Thyroid gland (tissue), 4 donors: Measurements from ENCODE around the gene RAMP3. TPM values are rescaled to one million over a fixed set of nuclear protein-coding genes. Genes with fewer than 3 reads are reported as not detected.

Source experiments
- DNase-seq, 2 donors: peaks; one replicate each; pipeline ENCODE4 v3.0.0-alpha.2; 2019
- H3K27ac ChIP-seq, 3 donors: fragments of 200-600 bp; sonication (generic); 1 replicate in 2 of 3; 2 replicates in 1 of 3; pipeline ENCODE4 v1.5.1; 2016 to 2019; ENCODE audit warnings: mild to moderate bottlenecking in 1 of 3, moderate library complexity in 1 of 3
- H3K27me3 ChIP-seq: fragments of 200-600 bp; sonication (generic); one replicate; pipeline ENCODE4 v1.5.1; 2019
- H3K36me3 ChIP-seq, 2 donors: fragments of 200-600 bp; sonication (generic); one replicate each; pipeline ENCODE4 v1.5.1; 2016 to 2019
- H3K4me1 ChIP-seq, 2 donors: fragments of 200-600 bp; sonication (generic); one replicate each; pipeline ENCODE4 v1.5.1; 2017 to 2019
- H3K4me3 ChIP-seq, 3 donors: fragments of 200-600 bp; sonication (generic); replicated peaks in 1 of 3; 1 replicate in 2 of 3; 2 replicates in 1 of 3; pipeline ENCODE4 v1.5.1; 2016; ENCODE audit warnings: mild to moderate bottlenecking in 1 of 3
- H3K9me3 ChIP-seq: fragments of 200-600 bp; sonication (generic); one replicate; pipeline ENCODE4 v1.5.1; 2017
- POLR2A ChIP-seq, 2 donors: fragments of 450-650 bp; IDR thresholded peaks; one replicate each; pipeline ENCODE4 v1.6.1; 2017; ENCODE audit warnings: antibody characterized with exemption in 2 of 2, mild to moderate bottlenecking in 2 of 2, moderate library complexity in 1 of 2
- WGBS, 2 donors: methylation state at CpG; one replicate each; pipeline ENCODE4 v1.1.5; 2017; 5-methylcytosine and 5-hydroxymethylcytosine counted together
- intact Hi-C: fragments of 100-400 bp; cut with DNase I; formaldehyde crosslinking; loops from one replicate; pipeline ENCODE4 v1.15.1; 2023
- total RNA-seq, 4 donors: library from RNA; depleted of rRNA; stranded (reverse); fragments of >200 nt; gene quantifications; one replicate each; pipeline ENCODE4 v1.2.3, GENCODE V29; 2016
- TF ChIP-seq, protein P1 (sequence below), 6 experiments: fragments of 200-600 bp in 3 of 6; fragments of 450-650 bp in 3 of 6; sonication (generic) in 3 of 6; IDR thresholded peaks; one replicate each; pipeline ENCODE4 v1.5.1; 2016 to 2019; ENCODE audit warnings: antibody characterized with exemption in 6 of 6, mild to moderate bottlenecking in 2 of 6, inconsistent platforms in 1 of 6, moderate library complexity in 1 of 6

The RAMP3 gene
- total RNA-seq, 4 donors from 2014 or later, result 40.1 to 145 (median 73.1) TPM

DNA sequence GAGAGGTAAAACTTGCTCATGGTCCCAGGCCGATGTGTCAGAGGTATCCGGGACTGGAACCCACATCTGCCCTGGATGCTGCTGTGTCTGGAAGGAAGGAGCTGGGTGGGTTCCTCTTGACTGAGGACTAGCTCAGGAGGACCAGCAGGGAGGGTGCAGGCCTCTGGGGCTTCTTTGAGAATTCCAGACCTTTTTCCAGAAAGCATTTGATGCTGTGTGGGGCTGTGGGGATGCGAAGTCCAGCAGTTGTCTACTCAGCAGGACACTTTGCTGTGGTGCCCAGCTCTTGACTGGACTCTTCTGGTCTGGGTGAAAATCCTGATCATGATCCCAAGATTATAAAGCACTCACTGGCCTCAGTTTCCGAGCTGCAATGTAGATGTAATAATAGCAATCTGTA, 1.7 kb downstream of the RAMP3 start:
- H3K4me3 ChIP-seq, result peak overlapping the region in 1 of 3 donors; percentile 14
- 87 to 89% methylated on average over 4 of the region's 4 CpGs for WGBS, 2 donors
- H3K27ac ChIP-seq, result peak overlapping the region in 1 of 3 donors; percentile 5

GRCh38 chr7:45160417-45160881, 2.9 kb downstream of the RAMP3 start:
- DNase-seq, result no peak
- Histone ChIP-seq H3K9me3 (no peaks in the 10 kb centered on the region), H3K27me3 (no peaks in the 10 kb centered on the region), H3K4me1 (peaks cover 0 to 7% of the 10 kb centered on the region in 2 donors), H3K4me3 (no peak overlapping the region), H3K27ac (peak overlapping the region in 1 of 3 donors; percentile 36), H3K36me3 (no peaks in the 10 kb centered on the region)
- 47 to 64% methylated on average over 10 of the region's 10 CpGs for WGBS, 2 donors
- no peak for TF ChIP-seq POLR2A (IDR thresholded peaks at IDR 0.05)
- TF ChIP-seq, protein P1, sequence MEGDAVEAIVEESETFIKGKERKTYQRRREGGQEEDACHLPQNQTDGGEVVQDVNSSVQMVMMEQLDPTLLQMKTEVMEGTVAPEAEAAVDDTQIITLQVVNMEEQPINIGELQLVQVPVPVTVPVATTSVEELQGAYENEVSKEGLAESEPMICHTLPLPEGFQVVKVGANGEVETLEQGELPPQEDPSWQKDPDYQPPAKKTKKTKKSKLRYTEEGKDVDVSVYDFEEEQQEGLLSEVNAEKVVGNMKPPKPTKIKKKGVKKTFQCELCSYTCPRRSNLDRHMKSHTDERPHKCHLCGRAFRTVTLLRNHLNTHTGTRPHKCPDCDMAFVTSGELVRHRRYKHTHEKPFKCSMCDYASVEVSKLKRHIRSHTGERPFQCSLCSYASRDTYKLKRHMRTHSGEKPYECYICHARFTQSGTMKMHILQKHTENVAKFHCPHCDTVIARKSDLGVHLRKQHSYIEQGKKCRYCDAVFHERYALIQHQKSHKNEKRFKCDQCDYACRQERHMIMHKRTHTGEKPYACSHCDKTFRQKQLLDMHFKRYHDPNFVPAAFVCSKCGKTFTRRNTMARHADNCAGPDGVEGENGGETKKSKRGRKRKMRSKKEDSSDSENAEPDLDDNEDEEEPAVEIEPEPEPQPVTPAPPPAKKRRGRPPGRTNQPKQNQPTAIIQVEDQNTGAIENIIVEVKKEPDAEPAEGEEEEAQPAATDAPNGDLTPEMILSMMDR (IDR thresholded peaks at IDR 0.05), result no peak
- intact Hi-C loops, result no loop called here

More for the DNA sequence above, 1.7 kb downstream of the RAMP3 start:
- TF ChIP-seq, protein P1 (IDR thresholded peaks at IDR 0.05), result no peak
- TF ChIP-seq POLR2A (IDR thresholded peaks at IDR 0.05), result no peak
- H3K36me3 ChIP-seq, result no peaks in the 10 kb centered on the region
- H3K27me3 ChIP-seq, result no peaks in the 10 kb centered on the region
- no peaks in the 10 kb centered on the region for H3K9me3 ChIP-seq
- no peak for DNase-seq
- intact Hi-C loops, result loop anchor here (5.0 to 10.0 kb wide), 2 partner anchors 103 to 706 kb away; no protein-coding TSS in a partner anchor
- H3K4me1 ChIP-seq, result peaks cover 2 to 13% of the 10 kb centered on the region in 2 donors

- TF ChIP-seq, protein P1 (IDR thresholded peaks at IDR 0.05), result no peak
- no peak for TF ChIP-seq POLR2A (IDR thresholded peaks at IDR 0.05)
- Histone ChIP-seq H3K4me3 (no peak overlapping the region), H3K27me3 (no peaks in the 10 kb centered on the region), H3K27ac (peak overlapping the region in 1 of 3 donors; percentile 36), H3K4me1 (peaks cover 0 to 7% of the 10 kb centered on the region in 2 donors), H3K9me3 (no peaks in the 10 kb centered on the region), H3K36me3 (no peaks in the 10 kb centered on the region)
- 75 to 88% methylated on average over 4 of the region's 4 CpGs for WGBS, 2 donors
- intact Hi-C loops, result no loop called here
- DNase-seq, result no peak
Measured at GRCh38 chr7:45161138-45161537, 3.5 kb downstream of the RAMP3 start.

DNA sequence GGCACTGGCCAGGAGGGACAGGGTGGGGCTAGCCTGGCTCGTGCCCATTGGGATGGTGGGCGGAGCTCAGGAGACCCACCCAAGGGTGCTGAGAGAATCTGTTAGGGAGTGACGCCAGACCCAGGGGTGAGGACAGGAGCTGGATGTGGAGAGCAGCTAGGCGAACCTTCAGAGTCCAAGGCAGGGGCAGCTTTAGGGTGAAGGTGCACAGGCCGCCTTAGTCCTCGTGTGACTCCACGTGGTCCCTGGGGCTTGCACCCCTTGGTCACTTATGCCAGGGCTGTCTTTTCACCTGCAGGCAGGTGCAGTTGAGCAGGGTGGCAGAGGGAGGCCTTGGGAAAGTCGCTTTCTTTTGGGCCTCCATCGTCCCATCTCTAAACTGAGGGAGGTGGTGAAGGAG, 4.3 kb downstream of the RAMP3 start:
- DNase-seq, result no peak
- Histone ChIP-seq H3K4me1 (peaks cover 0 to 7% of the 10 kb centered on the region in 2 donors), H3K4me3 (no peak overlapping the region), H3K27ac (no peak overlapping the region), H3K9me3 (no peaks in the 10 kb centered on the region), H3K36me3 (no peaks in the 10 kb centered on the region), H3K27me3 (no peaks in the 10 kb centered on the region)
- 82 to 90% methylated on average over 6 to 9 of the region's 9 CpGs for WGBS, 2 donors
- TF ChIP-seq, protein P1 (IDR thresholded peaks at IDR 0.05), result no peak
- no peak for TF ChIP-seq POLR2A (IDR thresholded peaks at IDR 0.05)
- intact Hi-C loops, result no loop called here

- WGBS, 2 donors, result 60 to 84% methylated on average over 3 of the region's 3 CpGs
- H3K9me3 ChIP-seq, result no peaks in the 10 kb centered on the region
- intact Hi-C loops, result no loop called here
- TF ChIP-seq POLR2A (IDR thresholded peaks at IDR 0.05), result no peak
- TF ChIP-seq, protein P1 (IDR thresholded peaks at IDR 0.05), result no peak
- peaks cover 0 to 5% of the 10 kb centered on the region in 2 donors for H3K4me1 ChIP-seq
- no peak for DNase-seq
- no peaks in the 10 kb centered on the region for H3K27me3 ChIP-seq
- H3K27ac ChIP-seq, result no peak overlapping the region
- H3K36me3 ChIP-seq, result no peaks in the 10 kb centered on the region
- no peak overlapping the region for H3K4me3 ChIP-seq
Measured at GRCh38 chr7:45162311-45162845, 4.8 kb downstream of the RAMP3 start.
